Neural crest cell (in vitro differentiated cells): Measurements from ENCODE around the gene FAM222B. TPM values are rescaled to one million over a fixed set of nuclear protein-coding genes. Genes with fewer than 3 reads are reported as not detected.
"Not testable (repeated sequence)": the region's sequence is repeated elsewhere in the genome, so short reads cannot be mapped to it uniquely, and the experiment has no call there.

ENCODE experiments used
- DNase-seq: peaks from one replicate; pipeline ENCODE4 v3.0.0; 2021; ENCODE audit warnings: low read depth, mixed read lengths, low spot score
- H3K27ac Mint-ChIP-seq: one replicate; pipeline ENCODE4 v1.8.0; 2021; ENCODE audit warnings: mild to moderate bottlenecking, mixed read lengths; ENCODE audit not compliant: unreplicated experiment
- H3K27me3 Mint-ChIP-seq: 2 replicates; pipeline ENCODE4 v1.8.0; 2021; ENCODE audit warnings: low read depth, mild to moderate bottlenecking, mixed read lengths
- H3K36me3 Mint-ChIP-seq: 2 replicates; pipeline ENCODE4 v1.8.0; 2021; ENCODE audit warnings: low read depth, mild to moderate bottlenecking, mixed read lengths
- H3K4me1 Mint-ChIP-seq: 2 replicates; pipeline ENCODE4 v1.8.0; 2021; ENCODE audit warnings: mixed read lengths
- H3K4me3 Mint-ChIP-seq: one replicate; pipeline ENCODE4 v1.8.0; 2021; ENCODE audit warnings: mild to moderate bottlenecking, mixed read lengths
- H3K9me3 Mint-ChIP-seq: 2 replicates; pipeline ENCODE4 v1.8.0; 2021; ENCODE audit warnings: mixed read lengths
- total RNA-seq: library from RNA; stranded (reverse); gene quantifications from 2 replicates; pipeline ENCODE4 v1.2.1, GENCODE V29; 2021
- TF ChIP-seq, protein P1 (sequence below): fragments of 200-600 bp; sonication (generic); conservative IDR thresholded peaks from 2 replicates; pipeline ENCODE4 v1.5.0; 2021; ENCODE audit warnings: antibody characterized with exemption, mild to moderate bottlenecking

FAM222B gene
- total RNA-seq, 1 donor from 2014 or later, result 29.6 TPM

DNA sequence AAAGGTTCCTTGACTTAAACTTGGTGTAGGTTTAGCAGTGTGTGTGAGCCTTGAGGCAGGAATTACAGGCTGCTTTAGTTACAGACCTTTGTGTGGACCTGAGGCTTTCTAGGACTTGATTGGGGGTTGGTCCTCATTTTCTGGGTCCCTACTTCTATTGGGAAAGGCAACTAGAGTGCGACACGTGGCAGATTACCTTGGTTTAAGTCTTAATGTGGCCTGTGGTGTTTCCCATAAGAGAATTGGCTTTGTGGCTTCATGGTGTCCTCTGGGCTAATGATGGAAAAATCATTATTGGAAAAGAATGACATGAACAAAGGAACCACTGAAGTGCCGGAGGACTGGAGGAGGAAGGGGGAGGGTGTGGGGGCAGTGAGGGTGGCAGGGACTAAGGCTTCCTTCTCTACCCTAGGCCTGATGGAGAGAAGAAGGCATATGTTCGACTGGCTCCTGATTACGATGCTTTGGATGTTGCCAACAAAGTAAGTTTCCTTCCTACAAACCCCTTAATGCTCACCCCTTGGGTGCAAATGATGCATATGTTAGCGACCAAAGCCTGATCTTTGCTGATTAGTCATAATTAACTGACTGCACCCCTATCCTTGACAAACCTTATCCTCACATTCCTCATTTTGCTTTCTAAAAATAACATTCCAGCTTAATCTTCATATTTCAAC lies 119.3 kb downstream of the FAM222B start:
- no peak overlapping the region for H3K27ac Mint-ChIP-seq
- H3K27me3 Mint-ChIP-seq, result peaks cover 31% of the 10 kb centered on the region
- TF ChIP-seq, protein P1, sequence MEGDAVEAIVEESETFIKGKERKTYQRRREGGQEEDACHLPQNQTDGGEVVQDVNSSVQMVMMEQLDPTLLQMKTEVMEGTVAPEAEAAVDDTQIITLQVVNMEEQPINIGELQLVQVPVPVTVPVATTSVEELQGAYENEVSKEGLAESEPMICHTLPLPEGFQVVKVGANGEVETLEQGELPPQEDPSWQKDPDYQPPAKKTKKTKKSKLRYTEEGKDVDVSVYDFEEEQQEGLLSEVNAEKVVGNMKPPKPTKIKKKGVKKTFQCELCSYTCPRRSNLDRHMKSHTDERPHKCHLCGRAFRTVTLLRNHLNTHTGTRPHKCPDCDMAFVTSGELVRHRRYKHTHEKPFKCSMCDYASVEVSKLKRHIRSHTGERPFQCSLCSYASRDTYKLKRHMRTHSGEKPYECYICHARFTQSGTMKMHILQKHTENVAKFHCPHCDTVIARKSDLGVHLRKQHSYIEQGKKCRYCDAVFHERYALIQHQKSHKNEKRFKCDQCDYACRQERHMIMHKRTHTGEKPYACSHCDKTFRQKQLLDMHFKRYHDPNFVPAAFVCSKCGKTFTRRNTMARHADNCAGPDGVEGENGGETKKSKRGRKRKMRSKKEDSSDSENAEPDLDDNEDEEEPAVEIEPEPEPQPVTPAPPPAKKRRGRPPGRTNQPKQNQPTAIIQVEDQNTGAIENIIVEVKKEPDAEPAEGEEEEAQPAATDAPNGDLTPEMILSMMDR, result no peak
- peaks cover 23% of the 10 kb centered on the region for H3K36me3 Mint-ChIP-seq
- no peaks in the 10 kb centered on the region for H3K9me3 Mint-ChIP-seq
- peak overlapping the region; percentile 100 for H3K4me3 Mint-ChIP-seq
- no peak for DNase-seq
- H3K4me1 Mint-ChIP-seq, result peaks cover 82% of the 10 kb centered on the region

DNA sequence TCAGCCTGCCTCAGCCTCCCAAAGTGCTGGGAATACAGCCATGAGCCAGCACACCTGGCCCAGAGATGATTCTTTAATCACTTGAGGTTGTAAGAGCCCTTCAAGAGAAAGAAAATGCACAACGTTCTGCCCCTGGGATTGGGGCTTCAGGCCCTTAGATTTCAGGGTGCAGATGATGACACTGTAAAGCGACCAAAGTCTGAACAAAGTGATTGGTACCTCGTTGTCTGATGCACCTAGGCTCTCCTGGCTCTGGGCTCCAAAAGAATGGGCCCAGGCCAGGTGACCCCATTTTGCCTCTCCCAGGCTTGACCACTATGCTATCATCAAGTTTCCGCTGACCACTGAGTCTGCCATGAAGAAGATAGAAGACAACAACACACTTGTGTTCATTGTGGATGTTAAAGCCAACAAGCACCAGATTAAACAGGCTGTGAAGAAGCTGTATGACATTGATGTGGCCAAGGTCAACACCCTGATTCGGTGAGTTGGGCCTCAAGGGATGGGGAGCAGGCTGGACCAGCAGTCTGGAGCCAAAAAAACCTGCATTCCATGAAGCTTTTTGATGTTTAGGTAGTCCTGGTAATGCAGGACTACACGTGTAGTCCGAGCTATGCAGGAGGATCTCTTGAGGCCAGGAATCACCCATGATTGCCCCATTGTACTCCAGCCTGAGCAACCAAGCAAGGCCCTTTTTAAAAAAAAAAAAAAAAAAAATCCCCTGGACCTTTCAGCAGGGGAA lies 120.0 kb downstream of the FAM222B start:
- DNase-seq, result no peak
- no peaks in the 10 kb centered on the region for H3K9me3 Mint-ChIP-seq
- H3K4me3 Mint-ChIP-seq, result peak overlapping the region; percentile 100
- H3K27ac Mint-ChIP-seq, result no peak overlapping the region
- H3K36me3 Mint-ChIP-seq, result peaks cover 23% of the 10 kb centered on the region
- TF ChIP-seq, protein P1, result no peak
- peaks cover 79% of the 10 kb centered on the region for H3K4me1 Mint-ChIP-seq
- H3K27me3 Mint-ChIP-seq, result peaks cover 27% of the 10 kb centered on the region

DNA sequence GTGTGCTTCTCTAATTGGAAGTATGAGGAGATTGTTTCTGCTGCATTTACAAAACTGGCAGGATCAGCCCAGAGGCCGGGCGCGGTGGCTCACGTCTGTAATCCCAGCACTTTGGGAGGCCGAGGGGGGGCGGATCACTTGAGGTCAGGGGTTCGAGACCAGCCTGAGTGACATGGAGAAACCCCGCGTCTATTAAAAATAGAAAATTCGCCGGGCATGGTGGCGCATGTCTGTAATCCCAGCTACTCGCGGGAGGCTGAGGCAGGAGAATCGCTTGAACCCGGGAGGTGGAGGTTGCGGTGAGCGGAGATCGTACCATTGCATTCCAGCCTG lies 121.6 kb downstream of the FAM222B start:
- Mint-ChIP-seq H3K4me3 (peak overlapping the region; percentile 100), H3K4me1 (peaks cover 76% of the 10 kb centered on the region), H3K36me3 (peaks cover 23% of the 10 kb centered on the region), H3K27ac (peak overlapping the region; percentile 98), H3K27me3 (peaks cover 16% of the 10 kb centered on the region)
- H3K9me3 Mint-ChIP-seq, DNase-seq: not testable (repeated sequence)

DNA sequence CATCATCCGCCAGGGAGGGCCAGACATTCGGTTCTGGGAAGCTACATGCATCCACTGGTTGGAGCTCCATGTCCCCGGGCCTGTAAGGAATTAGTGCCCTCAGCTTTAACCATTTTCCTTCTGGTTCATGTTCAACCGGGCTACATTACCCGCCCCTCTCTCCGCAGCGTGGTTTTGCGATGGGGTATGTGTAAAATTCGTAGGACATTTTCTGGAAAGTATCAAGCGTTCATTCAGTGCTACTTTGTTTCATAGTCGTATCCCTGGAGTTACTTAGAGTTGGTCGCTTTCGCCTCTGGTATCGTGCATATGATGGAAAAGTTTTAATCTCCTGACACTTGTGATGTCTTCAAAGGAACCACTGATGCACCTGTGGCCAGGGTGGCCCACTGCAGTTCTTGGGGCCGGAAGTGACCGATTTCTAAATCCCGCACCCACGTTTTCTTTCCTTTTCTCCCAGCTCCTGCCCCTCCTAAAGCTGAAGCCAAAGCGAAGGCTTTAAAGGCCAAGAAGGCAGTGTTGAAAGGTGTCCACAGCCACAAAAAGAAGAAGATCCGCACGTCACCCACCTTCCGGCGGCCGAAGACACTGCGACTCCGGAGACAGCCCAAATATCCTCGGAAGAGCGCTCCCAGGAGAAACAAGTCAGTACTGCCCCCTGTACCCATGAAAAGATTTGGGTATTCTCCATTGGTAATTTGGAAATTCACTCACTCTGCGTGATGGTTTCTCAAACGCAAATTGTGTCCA lies 122.2 kb downstream of the FAM222B start:
- TF ChIP-seq, protein P1, result peak; percentile 32
- Mint-ChIP-seq H3K36me3 (peaks cover 23% of the 10 kb centered on the region), H3K4me1 (peaks cover 78% of the 10 kb centered on the region), H3K27ac (peak overlapping the region; percentile 98), H3K27me3 (peaks cover 14% of the 10 kb centered on the region), H3K4me3 (peak overlapping the region; percentile 100), H3K9me3 (no peaks in the 10 kb centered on the region)
- DNase-seq, result no peak

DNA sequence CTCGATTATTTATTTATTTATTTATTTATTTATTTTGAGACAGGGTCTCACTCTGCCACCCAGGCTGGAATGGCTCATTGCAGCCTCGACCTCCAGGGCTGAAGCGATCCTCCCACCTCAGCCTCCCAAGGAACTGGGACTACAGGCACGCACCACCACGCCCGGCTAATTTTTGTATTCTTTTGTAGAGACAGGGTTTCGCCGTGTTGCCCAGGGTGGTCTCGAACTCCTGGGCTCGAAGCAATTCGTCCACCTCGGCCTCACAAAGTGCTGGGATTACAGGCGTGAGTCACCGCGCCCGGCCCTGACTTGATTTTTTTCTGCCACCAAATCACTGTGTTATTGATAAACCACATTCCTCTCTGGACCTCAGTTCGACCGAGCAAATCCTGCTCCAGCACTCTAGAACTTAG lies 123.6 kb downstream of the FAM222B start:
- H3K27me3 Mint-ChIP-seq, result peaks cover 8% of the 10 kb centered on the region
- H3K4me1 Mint-ChIP-seq, result peaks cover 67% of the 10 kb centered on the region
- TF ChIP-seq, protein P1, result no peak
- no peaks in the 10 kb centered on the region for H3K9me3 Mint-ChIP-seq
- peak overlapping the region; percentile 98 for H3K27ac Mint-ChIP-seq
- peaks cover 26% of the 10 kb centered on the region for H3K36me3 Mint-ChIP-seq
- peak; percentile 18 for DNase-seq
- peak overlapping the region; percentile 100 for H3K4me3 Mint-ChIP-seq
